Measurements from ENCODE around the gene SBSN.
A peak's percentile ranks its signal among the peaks of the same experiment; 100 is the strongest.
"Not testable (repeated sequence)": the region's sequence is repeated elsewhere in the genome, so short reads cannot be mapped to it uniquely, and the experiment has no call there.

Gene SBSN

GRCh38 chr19:35493971-35494370 lies 34.1 kb downstream of the SBSN start:
- no peak overlapping the region for H3K4me3 Mint-ChIP-seq
- no peaks in the 10 kb centered on the region for H3K9me3 Mint-ChIP-seq
- no peak overlapping the region for H3K27ac Mint-ChIP-seq
- ATAC-seq (replicated peaks) (no peak), DNase-seq (no peak)
- H3K27me3 Mint-ChIP-seq = peaks cover 15 to 20% of the 10 kb centered on the region in 2 donors
- no peaks in the 10 kb centered on the region for H3K36me3 Mint-ChIP-seq
- peaks cover 4 to 11% of the 10 kb centered on the region in 2 donors for H3K4me1 Mint-ChIP-seq

- no peaks in the 10 kb centered on the region for H3K36me3 Mint-ChIP-seq
- no peak for DNase-seq
- no peak overlapping the region for H3K4me3 Mint-ChIP-seq
- H3K27ac Mint-ChIP-seq = no peak overlapping the region
- H3K9me3 Mint-ChIP-seq = no peaks in the 10 kb centered on the region
- ATAC-seq (replicated peaks) = no peak
- peaks cover 20 to 29% of the 10 kb centered on the region in 2 donors for H3K27me3 Mint-ChIP-seq
- H3K4me1 Mint-ChIP-seq = peaks cover 4 to 11% of the 10 kb centered on the region in 2 donors
Measured at GRCh38 chr19:35491836-35492360, 36.2 kb downstream of the SBSN start.

DNA sequence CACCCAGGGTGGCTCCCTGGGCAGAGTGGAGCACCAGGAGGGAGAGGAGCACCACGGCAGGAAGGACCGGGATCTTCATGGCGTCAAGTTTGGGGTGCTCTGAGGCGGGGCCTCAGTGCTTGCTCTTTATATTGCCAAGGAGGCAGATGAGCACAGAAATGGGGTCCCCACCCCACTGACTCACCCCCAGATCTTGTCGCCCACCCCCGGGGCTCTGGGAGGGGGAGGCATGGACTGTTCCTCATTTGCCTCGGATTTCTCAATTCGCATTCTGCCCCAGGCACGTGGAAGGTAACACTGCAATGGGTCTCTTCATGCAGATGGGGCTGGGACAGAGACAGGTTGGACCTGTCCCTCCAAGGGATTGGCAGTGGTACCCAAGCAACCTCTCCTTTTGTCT lies 37.7 kb downstream of the SBSN start, which contains the start of gene KRTDAP:
KRTDAP (minus strand) TSS at position 101 of the 400 bp plus-strand sequence; CDS start at position 79, 22 bp downstream.
- ATAC-seq (replicated peaks) (no peak), DNase-seq (no peak)
- no peak within 1 kb of the TSS for H3K4me3 Mint-ChIP-seq
- H3K27ac Mint-ChIP-seq = no peak within 1 kb of the TSS
- H3K4me1 Mint-ChIP-seq = peaks cover 2 to 7% of the 10 kb centered on the region in 2 donors
- H3K36me3 Mint-ChIP-seq = no peaks in the 10 kb centered on the region
- no peaks in the 10 kb centered on the region for H3K9me3 Mint-ChIP-seq
- H3K27me3 Mint-ChIP-seq = peaks cover 20 to 33% of the 10 kb centered on the region in 2 donors

- Mint-ChIP-seq H3K4me3 (no peak overlapping the region), H3K36me3 (no peaks in the 10 kb centered on the region), H3K4me1 (peaks cover 9 to 13% of the 10 kb centered on the region in 2 donors), H3K9me3 (no peaks in the 10 kb centered on the region), H3K27ac (no peak overlapping the region), H3K27me3 (peaks cover 16 to 33% of the 10 kb centered on the region in 2 donors)
- no peak for ATAC-seq (replicated peaks)
- DNase-seq = no peak
Measured at GRCh38 chr19:35488677-35489076, 39.4 kb downstream of the SBSN start.

DNA sequence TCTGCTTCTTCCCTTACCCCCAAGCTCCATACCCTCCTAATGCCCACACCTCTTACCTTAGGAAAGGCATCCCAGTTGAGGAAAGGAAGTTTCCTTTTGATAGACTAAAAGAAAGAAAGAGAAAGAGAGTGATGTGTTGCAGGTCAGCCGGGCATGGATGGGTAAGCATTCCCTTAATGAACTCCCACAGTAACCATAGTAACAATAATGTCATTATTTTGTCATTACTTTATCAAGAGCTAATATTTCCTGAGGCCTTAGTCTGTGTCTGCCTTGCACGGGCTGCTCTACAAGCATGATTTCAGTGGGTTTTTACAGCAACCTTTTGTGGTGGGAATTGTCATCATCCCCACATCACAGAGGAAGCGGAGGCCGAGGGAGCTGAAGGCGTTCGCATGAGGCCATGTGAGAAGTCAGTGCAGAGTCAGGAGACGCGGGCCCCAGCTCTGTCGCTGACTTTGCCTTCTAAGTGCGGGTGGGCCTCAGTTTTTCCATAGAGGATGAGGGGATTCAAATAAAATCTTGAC lies 40.4 kb downstream of the SBSN start:
- no peak for DNase-seq
- H3K36me3 Mint-ChIP-seq = no peaks in the 10 kb centered on the region
- no peak overlapping the region for H3K27ac Mint-ChIP-seq
- no peak for ATAC-seq (replicated peaks)
- H3K9me3 Mint-ChIP-seq = no peaks in the 10 kb centered on the region
- H3K4me1 Mint-ChIP-seq = peaks cover 9 to 13% of the 10 kb centered on the region in 2 donors
- peaks cover 16 to 33% of the 10 kb centered on the region in 2 donors for H3K27me3 Mint-ChIP-seq
- no peak overlapping the region for H3K4me3 Mint-ChIP-seq

GRCh38 chr19:35486268-35486708 lies 41.8 kb downstream of the SBSN start:
- H3K36me3 Mint-ChIP-seq = no peaks in the 10 kb centered on the region
- H3K27me3 Mint-ChIP-seq = peaks cover 14 to 30% of the 10 kb centered on the region in 2 donors
- no peak overlapping the region for H3K4me3 Mint-ChIP-seq
- no peak for ATAC-seq (replicated peaks)
- no peaks in the 10 kb centered on the region for H3K9me3 Mint-ChIP-seq
- no peak for DNase-seq
- H3K27ac Mint-ChIP-seq = no peak overlapping the region
- peaks cover 9 to 13% of the 10 kb centered on the region in 2 donors for H3K4me1 Mint-ChIP-seq

DNA sequence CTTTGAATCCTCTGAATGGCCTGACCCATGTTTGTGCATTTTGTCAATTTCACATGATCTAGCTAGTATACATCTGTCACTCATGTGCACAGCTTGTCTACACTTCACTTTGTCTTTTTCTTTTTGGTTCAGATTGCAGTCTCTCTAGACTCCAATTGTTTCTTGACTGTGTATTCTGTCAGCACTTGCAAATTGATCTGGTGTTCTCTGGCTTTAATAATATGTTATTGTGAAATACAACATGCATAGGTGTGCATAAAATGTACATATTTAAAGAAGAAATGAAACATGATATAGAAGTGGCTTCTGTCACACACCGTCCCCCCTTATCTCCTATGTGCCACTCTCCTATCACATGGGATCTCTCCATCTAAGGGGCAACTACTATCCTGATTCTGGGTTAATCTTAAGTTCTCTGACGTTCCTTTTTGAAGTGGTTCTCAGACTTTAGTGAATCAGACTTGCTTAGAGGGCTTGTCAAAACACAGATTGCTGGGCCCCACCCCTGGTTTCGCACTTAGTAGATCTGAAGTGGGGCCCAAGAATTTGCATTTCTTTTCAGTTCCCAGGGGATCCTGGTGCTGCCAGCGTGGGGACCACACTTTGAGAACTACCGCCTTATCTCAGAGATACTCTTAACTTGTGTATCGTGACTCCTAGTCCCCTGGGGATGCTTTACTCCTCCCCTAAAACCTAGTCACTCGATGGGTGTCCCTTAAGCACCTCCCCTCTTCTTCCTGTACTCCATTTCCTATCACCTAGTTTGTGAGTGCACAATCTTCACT lies 43.7 kb downstream of the SBSN start:
- ATAC-seq (replicated peaks) = peak; percentile 99
- no peak overlapping the region for H3K27ac Mint-ChIP-seq
- peak overlapping the region; percentile 43 to 45 for H3K4me3 Mint-ChIP-seq
- H3K27me3 Mint-ChIP-seq = peaks cover 5 to 13% of the 10 kb centered on the region in 2 donors
- peak; percentile 78 for DNase-seq
- H3K36me3 Mint-ChIP-seq = no peaks in the 10 kb centered on the region
- peaks cover 9 to 13% of the 10 kb centered on the region in 2 donors for H3K4me1 Mint-ChIP-seq
- H3K9me3 Mint-ChIP-seq = no peaks in the 10 kb centered on the region

GRCh38 chr19:35483089-35483488 lies 45.0 kb downstream of the SBSN start:
- Mint-ChIP-seq H3K4me3 (no peak overlapping the region), H3K9me3 (no peaks in the 10 kb centered on the region), H3K36me3 (no peaks in the 10 kb centered on the region), H3K27ac (no peak overlapping the region), H3K4me1 (peaks cover 9 to 13% of the 10 kb centered on the region in 2 donors), H3K27me3 (peaks cover 0 to 13% of the 10 kb centered on the region in 2 donors)
- no peak for ATAC-seq (replicated peaks)
- no peak for DNase-seq

- Mint-ChIP-seq H3K4me1 (peaks cover under 1% of the 10 kb centered on the region in 2 donors), H3K27me3 (peaks cover 9 to 10% of the 10 kb centered on the region in 2 donors), H3K36me3 (no peaks in the 10 kb centered on the region), H3K27ac (no peak overlapping the region), H3K4me3 (no peak overlapping the region), H3K9me3 (no peaks in the 10 kb centered on the region)
- DNase-seq = no peak
- ATAC-seq (replicated peaks) = no peak
Measured at GRCh38 chr19:35478794-35479677, 49.1 kb downstream of the SBSN start.

DNA sequence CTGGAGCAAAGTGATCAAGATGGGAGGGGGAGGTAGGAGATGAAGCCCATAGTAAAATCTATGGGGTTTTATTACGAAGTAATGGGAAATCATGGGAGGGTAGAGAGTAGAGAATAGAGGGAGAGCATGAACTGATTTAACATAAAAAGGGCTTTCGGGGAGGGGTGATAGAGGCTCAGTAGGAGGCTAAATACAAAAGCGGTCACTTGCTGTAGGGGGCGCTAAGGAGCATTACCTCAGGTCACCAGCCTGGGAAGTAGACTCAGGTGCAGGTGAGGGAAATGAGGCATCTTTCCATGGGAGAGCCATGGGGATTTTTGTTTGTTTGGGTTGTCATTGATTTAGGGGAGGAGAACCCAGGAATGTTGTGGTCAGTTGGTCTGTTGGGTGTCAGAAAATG lies 52.0 kb downstream of the SBSN start:
- Mint-ChIP-seq H3K4me3 (no peak overlapping the region), H3K36me3 (no peaks in the 10 kb centered on the region), H3K27ac (no peak overlapping the region), H3K27me3 (peaks cover 9 to 10% of the 10 kb centered on the region in 2 donors), H3K9me3 (no peaks in the 10 kb centered on the region), H3K4me1 (no peaks in the 10 kb centered on the region)
- ATAC-seq (replicated peaks) (no peak), DNase-seq (no peak)

DNA sequence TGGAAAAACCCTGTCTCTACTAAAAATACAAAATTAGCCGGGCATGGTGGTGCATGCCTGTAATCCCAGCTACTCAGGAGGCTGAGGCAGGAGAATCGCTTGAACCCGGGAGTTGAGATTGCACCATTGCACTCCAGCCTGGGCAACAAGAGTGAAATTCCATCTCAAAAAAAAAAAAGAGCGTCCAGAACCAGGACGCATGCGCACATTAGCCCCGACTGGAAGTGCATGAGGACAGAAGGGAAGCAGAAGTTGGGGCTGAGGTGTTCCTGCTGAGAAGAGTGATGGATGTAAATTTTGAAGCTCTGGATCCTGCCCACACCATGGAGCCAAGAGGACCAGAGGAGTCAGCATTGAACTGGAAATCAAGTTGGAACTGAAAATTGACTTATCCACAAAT lies 53.5 kb downstream of the SBSN start:
- not testable (repeated sequence) for DNase-seq; H3K36me3 Mint-ChIP-seq; H3K4me3 Mint-ChIP-seq; ATAC-seq (replicated peaks); H3K9me3 Mint-ChIP-seq; H3K4me1 Mint-ChIP-seq; H3K27ac Mint-ChIP-seq
- peaks cover 9 to 10% of the 10 kb centered on the region in 2 donors for H3K27me3 Mint-ChIP-seq

GRCh38 chr19:35474104-35474503 lies 54.0 kb downstream of the SBSN start:
- ATAC-seq (replicated peaks) (no peak), DNase-seq (no peak)
- Mint-ChIP-seq H3K27ac (no peak overlapping the region), H3K4me3 (no peak overlapping the region), H3K4me1 (no peaks in the 10 kb centered on the region), H3K36me3 (no peaks in the 10 kb centered on the region), H3K9me3 (no peaks in the 10 kb centered on the region), H3K27me3 (peaks cover 9 to 10% of the 10 kb centered on the region in 2 donors)
